Cardiac muscle cell (in vitro differentiated cells and primary cell): ENCODE data around the gene CFAP251. TPM values are rescaled to one million over a fixed set of nuclear protein-coding genes. Genes with fewer than 3 reads are reported as not detected.

ENCODE experiments used
- DNase-seq, 2 donors: peaks; one replicate each; pipeline versions ENCODE4 v3.0.0 to v3.0.0-alpha.2; 2010 to 2017; ENCODE audit warnings: low read depth in 1 of 2, low spot score in 1 of 2
- H3K27ac ChIP-seq: fragments of 200-600 bp; sonication (generic); 2 replicates; pipeline ENCODE4 v1.5.1; 2016
- H3K27me3 ChIP-seq: fragments of 200-600 bp; sonication (generic); 2 replicates; pipeline ENCODE4 v1.6.0; 2016; ENCODE audit warnings: control low read depth
- H3K36me3 ChIP-seq: fragments of 200-600 bp; sonication (generic); 2 replicates; pipeline ENCODE4 v1.5.1; 2016; ENCODE audit warnings: control low read depth
- H3K4me1 ChIP-seq: fragments of 200-600 bp; sonication (generic); 2 replicates; pipeline ENCODE4 v1.8.1; 2017; ENCODE audit warnings: low read depth, mild to moderate bottlenecking, mixed run types
- H3K4me3 ChIP-seq: fragments of 200-600 bp; sonication (generic); 2 replicates; pipeline ENCODE4 v1.5.1; 2016; ENCODE audit warnings: mild to moderate bottlenecking
- H3K9me3 ChIP-seq: fragments of 200-600 bp; sonication (generic); 2 replicates; pipeline ENCODE4 v1.5.1; 2017; ENCODE audit warnings: low read depth, mild to moderate bottlenecking, control low read depth
- polyA plus RNA-seq: library from polyadenylated mRNA; unstranded; fragments of >200 nt; fragmentation: Nextera tagmentation; extraction: Ambion mirVana; gene quantifications from 2 replicates; pipeline ENCODE4 v1.2.1, GENCODE V29; 2016
- total RNA-seq: library from RNA; depleted of rRNA; stranded (reverse); fragments of >200 nt; gene quantifications from 2 replicates; pipeline ENCODE4 v1.2.3, GENCODE V29; 2016
- TF ChIP-seq, protein P1 (sequence below): IDR thresholded peaks from 2 replicates; pipeline ENCODE4 v1.5.1; 2012; ENCODE audit warnings: low read depth, mild to moderate bottlenecking, low read length

Gene CFAP251
- total and polyA plus RNA-seq, 2 experiments from 2014 or later: 1.7 to 3.8 TPM

DNA sequence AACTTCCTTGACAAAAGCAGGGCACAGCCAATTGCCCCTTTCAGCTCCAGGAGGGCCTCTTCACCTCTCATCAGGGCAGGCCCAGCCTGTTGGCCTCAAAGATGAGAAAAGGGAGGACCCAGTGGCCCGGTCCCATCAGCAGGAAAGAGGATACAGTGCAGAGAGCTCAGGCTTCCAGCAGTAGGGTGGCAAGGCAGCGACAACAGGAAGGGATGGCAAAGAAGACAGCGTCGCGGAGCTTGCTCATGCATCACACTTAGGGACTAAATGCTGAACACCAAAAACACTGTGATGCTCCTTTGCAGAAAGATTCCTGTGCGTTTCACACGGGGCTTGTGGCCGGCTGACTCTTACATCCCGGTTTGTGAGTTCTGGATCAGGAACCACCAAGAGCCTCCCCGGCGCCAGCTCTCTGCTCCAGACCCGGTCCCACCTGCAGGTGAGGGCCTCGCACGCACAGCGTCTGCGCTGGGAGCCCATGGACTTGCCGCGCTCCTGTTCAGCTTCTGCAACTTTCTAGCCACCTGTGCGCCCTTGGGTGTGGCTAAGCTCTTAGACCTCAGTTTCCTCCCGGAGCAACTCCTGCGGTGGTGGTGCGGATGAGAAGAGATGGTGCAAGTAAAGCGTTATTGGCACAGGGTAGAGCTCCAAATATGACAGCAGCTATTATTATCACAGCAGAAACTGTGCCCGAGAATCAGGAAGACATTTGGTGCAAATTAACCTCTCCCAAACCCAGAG is 88.0 kb downstream of the CFAP251 start:
- Histone ChIP-seq H3K36me3 (no peaks in the 10 kb centered on the region), H3K4me1 (peaks cover 11% of the 10 kb centered on the region), H3K27ac (no peak overlapping the region), H3K27me3 (no peaks in the 10 kb centered on the region), H3K4me3 (no peak overlapping the region), H3K9me3 (no peaks in the 10 kb centered on the region)
- DNase-seq: no peak
- TF ChIP-seq, protein P1, sequence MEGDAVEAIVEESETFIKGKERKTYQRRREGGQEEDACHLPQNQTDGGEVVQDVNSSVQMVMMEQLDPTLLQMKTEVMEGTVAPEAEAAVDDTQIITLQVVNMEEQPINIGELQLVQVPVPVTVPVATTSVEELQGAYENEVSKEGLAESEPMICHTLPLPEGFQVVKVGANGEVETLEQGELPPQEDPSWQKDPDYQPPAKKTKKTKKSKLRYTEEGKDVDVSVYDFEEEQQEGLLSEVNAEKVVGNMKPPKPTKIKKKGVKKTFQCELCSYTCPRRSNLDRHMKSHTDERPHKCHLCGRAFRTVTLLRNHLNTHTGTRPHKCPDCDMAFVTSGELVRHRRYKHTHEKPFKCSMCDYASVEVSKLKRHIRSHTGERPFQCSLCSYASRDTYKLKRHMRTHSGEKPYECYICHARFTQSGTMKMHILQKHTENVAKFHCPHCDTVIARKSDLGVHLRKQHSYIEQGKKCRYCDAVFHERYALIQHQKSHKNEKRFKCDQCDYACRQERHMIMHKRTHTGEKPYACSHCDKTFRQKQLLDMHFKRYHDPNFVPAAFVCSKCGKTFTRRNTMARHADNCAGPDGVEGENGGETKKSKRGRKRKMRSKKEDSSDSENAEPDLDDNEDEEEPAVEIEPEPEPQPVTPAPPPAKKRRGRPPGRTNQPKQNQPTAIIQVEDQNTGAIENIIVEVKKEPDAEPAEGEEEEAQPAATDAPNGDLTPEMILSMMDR: no peak

DNA sequence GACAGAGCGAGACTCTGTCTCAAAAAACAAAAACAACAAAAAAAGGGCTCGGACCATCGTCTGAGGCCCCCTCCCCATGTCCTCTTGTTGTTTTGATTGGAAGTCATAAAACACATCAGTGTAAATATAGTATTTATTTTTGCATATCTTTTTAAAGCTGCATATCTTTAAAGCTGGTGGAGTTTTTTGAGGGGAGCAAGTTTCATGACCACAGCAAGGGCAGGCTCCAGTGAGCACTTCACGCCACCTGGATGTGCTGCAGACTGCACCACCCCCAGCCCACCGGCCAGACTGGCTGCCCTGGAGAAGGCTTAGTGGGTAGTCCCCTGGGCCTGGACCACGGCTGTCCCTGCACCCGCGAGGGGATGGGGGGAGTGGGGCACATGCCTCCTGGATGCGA is 91.3 kb downstream of the CFAP251 start:
- no peak overlapping the region for H3K27ac ChIP-seq
- no peaks in the 10 kb centered on the region for H3K27me3 ChIP-seq
- no peaks in the 10 kb centered on the region for H3K36me3 ChIP-seq
- TF ChIP-seq, protein P1: no peak
- peaks cover 4% of the 10 kb centered on the region for H3K4me1 ChIP-seq
- no peak for DNase-seq
- no peak overlapping the region for H3K4me3 ChIP-seq
- no peaks in the 10 kb centered on the region for H3K9me3 ChIP-seq

DNA sequence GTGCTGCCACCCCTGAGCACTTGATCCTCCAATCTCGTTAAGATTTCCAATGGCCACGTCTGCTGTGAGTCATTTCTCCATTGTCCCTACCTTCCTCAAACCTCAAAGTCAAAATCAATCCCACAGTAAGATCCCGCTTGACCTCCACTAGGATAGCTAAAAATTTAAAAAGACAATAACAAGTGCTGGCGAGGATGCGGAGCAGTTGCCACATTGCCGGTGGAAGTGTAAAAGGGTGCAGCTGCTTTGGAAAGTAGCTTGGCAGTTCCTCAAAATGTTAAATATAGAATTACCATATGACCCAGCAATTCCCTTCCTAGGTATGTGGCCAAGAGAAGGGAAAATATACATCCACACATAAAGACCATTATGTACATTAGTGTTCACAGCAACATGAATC is 93.8 kb downstream of the CFAP251 start:
- Histone ChIP-seq H3K4me1 (no peaks in the 10 kb centered on the region), H3K27ac (no peak overlapping the region), H3K36me3 (no peaks in the 10 kb centered on the region), H3K4me3 (no peak overlapping the region), H3K27me3 (no peaks in the 10 kb centered on the region), H3K9me3 (no peaks in the 10 kb centered on the region)
- no peak for DNase-seq
- TF ChIP-seq, protein P1: no peak

DNA sequence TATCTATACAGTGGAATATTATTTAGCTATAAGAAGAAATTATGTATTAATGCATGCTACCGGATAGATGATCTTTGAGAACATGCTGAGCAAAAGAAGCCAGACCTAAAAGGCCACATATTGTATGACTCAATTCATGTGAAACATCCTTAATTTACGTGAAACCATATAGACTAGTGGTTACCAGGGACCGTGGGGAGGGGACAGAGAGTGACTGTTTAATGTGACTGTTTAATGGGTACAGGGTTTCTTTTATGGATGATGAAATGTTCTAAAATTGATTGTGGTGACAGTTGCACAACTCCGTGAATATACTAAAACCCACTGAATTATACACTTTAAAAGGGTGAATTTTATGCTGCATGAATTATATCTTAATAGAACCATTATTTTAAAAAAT is 94.7 kb downstream of the CFAP251 start:
- no peaks in the 10 kb centered on the region for H3K36me3 ChIP-seq
- H3K27me3 ChIP-seq: no peaks in the 10 kb centered on the region
- no peak for DNase-seq
- H3K27ac ChIP-seq: no peak overlapping the region
- no peaks in the 10 kb centered on the region for H3K4me1 ChIP-seq
- no peak overlapping the region for H3K4me3 ChIP-seq
- no peaks in the 10 kb centered on the region for H3K9me3 ChIP-seq
- TF ChIP-seq, protein P1: no peak

DNA sequence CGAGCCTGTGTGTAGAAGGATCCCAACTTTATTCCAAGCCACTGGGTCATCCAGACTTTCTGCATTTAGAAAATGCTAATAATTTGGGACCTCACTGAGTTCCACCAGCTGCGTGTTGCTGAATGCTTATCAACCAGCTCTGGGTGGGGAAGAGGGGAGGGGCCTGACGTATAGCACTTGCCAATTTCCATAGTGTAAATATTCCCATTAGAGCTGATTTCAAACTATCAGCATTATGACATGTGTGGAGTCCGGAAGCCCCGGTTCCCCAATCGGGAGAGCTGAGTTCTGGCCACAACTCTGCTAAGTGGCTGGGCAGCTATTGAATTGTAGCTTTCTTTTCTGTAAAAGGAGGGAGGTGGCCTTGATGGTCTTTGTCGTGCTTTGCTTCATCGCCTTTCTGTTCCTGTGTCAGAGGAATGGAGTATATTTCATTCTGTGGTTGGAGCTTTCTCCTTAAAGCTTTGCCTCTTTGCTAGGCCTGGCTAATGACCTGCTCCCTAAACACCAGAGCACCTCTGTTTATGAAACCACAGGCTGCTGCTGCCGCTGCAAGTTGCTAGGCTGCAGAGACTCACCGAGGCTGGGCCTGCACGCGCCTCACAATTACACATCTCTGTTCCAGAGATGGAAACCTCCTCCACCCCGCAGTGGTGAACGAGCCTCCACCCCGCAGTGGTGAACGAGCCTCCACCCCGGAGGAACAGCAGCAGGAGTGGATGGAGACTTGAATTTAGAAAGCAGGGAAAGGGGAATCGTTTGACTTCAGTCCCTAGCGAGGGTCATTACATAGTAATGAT is 95.6 kb downstream of the CFAP251 start:
- TF ChIP-seq, protein P1: no peak
- H3K36me3 ChIP-seq: no peaks in the 10 kb centered on the region
- H3K9me3 ChIP-seq: no peaks in the 10 kb centered on the region
- H3K27me3 ChIP-seq: no peaks in the 10 kb centered on the region
- H3K4me1 ChIP-seq: no peaks in the 10 kb centered on the region
- no peak overlapping the region for H3K27ac ChIP-seq
- DNase-seq: no peak
- no peak overlapping the region for H3K4me3 ChIP-seq
